ENCODE data around the gene HSP90AB1. TPM values are rescaled to one million over a fixed set of nuclear protein-coding genes. Genes with fewer than 3 reads are reported as not detected.

HSP90AB1 gene
- total RNA-seq, 1 donor from 2014 or later, result 1,214 TPM

DNA sequence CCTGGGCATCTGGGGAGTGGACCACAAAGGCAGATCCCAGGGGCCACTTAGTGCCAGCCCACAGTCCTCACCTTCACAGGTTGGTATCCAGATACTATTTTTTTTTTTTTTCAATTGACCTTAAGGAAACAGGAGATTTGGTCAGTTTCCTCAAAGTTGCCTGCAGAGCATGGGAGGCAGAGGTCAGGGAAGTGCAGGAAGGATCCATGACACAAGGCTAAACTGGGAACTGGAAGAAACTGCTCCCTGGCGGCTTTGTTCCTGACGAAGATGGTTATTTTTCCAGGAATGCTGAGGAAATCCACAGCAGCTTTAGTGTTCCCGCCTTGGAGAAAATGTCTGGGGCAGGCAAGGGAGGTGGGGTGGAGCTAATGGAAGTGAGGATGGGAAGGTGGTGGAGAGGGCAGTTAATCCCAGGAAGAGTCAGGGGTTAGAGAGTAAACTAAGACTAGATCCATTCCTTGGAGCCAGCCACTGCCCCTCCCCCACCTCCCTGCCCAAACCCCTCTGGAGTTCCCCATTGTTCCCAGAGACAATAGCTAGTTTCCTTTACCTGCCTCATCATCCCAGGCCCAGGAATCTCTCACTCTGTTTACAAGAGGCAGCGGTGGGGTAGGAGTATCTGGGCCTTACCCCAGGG lies 44.4 kb upstream of the HSP90AB1 start:
- Mint-ChIP-seq H3K27ac (no peak overlapping the region), H3K36me3 (ENCODE audit: insufficient read depth) (no peaks in the 10 kb centered on the region), H3K4me1 (ENCODE audit: low read depth) (peaks cover 8% of the 10 kb centered on the region), H3K4me3 (ENCODE audit: low read depth) (no peak overlapping the region), H3K9me3 (ENCODE audit: low read depth) (no peaks in the 10 kb centered on the region), H3K27me3 (peaks cover 5% of the 10 kb centered on the region)
- DNase-seq (ENCODE audit: low spot score, unreplicated experiment), result no peak
- TF ChIP-seq, protein P1, sequence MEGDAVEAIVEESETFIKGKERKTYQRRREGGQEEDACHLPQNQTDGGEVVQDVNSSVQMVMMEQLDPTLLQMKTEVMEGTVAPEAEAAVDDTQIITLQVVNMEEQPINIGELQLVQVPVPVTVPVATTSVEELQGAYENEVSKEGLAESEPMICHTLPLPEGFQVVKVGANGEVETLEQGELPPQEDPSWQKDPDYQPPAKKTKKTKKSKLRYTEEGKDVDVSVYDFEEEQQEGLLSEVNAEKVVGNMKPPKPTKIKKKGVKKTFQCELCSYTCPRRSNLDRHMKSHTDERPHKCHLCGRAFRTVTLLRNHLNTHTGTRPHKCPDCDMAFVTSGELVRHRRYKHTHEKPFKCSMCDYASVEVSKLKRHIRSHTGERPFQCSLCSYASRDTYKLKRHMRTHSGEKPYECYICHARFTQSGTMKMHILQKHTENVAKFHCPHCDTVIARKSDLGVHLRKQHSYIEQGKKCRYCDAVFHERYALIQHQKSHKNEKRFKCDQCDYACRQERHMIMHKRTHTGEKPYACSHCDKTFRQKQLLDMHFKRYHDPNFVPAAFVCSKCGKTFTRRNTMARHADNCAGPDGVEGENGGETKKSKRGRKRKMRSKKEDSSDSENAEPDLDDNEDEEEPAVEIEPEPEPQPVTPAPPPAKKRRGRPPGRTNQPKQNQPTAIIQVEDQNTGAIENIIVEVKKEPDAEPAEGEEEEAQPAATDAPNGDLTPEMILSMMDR (IDR thresholded peaks at IDR 0.05; ENCODE audit: unreplicated experiment), result no peak

DNA sequence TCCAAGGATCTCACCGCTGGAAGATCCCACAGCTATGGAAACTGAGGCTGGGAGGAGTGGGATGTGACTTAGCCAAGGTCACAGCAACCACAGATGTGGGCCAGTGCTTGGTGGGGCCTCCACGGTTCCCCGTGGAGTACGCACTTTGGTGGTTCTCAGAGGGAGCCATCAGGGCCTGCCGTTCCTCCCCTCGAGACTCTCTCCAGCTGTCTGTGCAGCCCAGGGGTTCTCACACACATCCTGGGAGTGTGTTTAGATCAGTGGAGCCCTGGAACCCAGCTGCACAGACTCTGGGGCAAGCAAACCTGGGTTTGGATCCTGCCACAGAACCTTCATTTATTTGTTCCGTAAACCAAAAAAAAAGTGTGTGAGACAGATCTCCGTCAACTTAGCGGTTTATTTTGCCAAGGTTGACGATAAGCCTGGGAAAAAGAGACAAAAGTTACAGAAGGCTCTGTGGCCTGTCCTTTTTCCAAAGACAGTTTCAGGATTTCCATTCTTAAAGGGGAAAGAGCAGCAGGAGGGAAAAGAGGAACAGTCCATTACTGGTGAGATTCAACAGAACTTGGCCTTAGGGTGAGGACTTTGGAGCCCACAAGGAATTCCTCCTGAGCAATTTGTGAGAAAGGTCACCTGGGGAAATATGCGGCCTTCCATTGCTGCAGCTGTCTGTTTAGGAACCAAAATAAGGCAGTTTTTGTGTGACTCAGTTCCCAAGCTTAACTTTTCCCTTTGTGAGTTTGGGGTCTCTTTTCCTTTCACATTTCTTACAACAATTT lies 43.7 kb upstream of the HSP90AB1 start:
- H3K4me1 Mint-ChIP-seq (ENCODE audit: low read depth), result peaks cover 8% of the 10 kb centered on the region
- H3K27ac Mint-ChIP-seq, result no peak overlapping the region
- H3K9me3 Mint-ChIP-seq (ENCODE audit: low read depth), result no peaks in the 10 kb centered on the region
- no peaks in the 10 kb centered on the region for H3K36me3 Mint-ChIP-seq (ENCODE audit: insufficient read depth)
- H3K4me3 Mint-ChIP-seq (ENCODE audit: low read depth), result no peak overlapping the region
- no peak for DNase-seq (ENCODE audit: low spot score, unreplicated experiment)
- TF ChIP-seq, protein P1 (IDR thresholded peaks at IDR 0.05; ENCODE audit: unreplicated experiment), result no peak
- H3K27me3 Mint-ChIP-seq, result peaks cover 5% of the 10 kb centered on the region

DNA sequence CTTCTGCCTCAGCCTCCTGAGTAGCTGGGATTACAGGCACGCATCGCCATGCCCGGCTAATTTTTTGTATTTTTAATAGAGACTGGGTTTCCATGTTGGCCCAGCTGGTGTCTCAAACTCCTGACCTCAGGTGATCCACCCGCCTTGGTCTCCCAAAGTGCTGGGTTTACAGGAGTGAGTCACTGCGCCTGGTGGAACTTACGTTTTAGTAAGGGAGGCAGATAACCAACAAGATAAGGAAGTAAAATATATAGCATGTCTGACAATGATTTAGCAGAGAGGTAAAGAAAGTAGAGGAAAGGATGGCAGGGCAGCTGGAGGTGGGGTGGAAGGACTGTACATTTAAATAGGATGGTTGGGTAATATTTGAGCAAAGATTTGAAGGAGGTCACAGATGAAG lies 42.9 kb upstream of the HSP90AB1 start:
- TF ChIP-seq, protein P1 (IDR thresholded peaks at IDR 0.05; ENCODE audit: unreplicated experiment), result no peak
- Mint-ChIP-seq H3K27ac (no peak overlapping the region), H3K9me3 (ENCODE audit: low read depth) (no peaks in the 10 kb centered on the region), H3K4me3 (ENCODE audit: low read depth) (no peak overlapping the region), H3K36me3 (ENCODE audit: insufficient read depth) (no peaks in the 10 kb centered on the region), H3K4me1 (ENCODE audit: low read depth) (peaks cover 8% of the 10 kb centered on the region), H3K27me3 (peaks cover 11% of the 10 kb centered on the region)
- no peak for DNase-seq (ENCODE audit: low spot score, unreplicated experiment)

DNA sequence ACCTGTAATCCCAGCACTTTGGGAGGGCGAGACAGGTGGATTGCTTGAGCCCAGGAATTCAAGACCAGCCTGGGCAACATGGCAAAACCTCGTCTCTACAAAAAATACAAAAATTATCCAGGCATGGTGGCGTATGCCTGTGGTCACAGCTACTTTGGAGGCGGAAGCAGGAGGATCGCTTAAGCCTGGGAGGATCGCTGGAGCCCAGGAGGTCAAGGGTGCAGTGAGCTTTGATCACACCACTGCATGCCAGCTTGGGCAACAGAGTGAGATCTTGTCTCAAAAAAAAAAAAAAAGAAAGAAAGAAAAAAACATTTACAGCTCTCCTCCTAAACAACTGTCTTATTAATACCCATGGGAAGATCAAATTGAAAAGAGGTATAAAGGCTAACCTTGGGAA lies 38.9 kb upstream of the HSP90AB1 start:
- no peak overlapping the region for H3K27ac Mint-ChIP-seq
- H3K36me3 Mint-ChIP-seq (ENCODE audit: insufficient read depth), result no peaks in the 10 kb centered on the region
- no peak for DNase-seq (ENCODE audit: low spot score, unreplicated experiment)
- H3K9me3 Mint-ChIP-seq (ENCODE audit: low read depth), result no peaks in the 10 kb centered on the region
- no peak overlapping the region for H3K4me3 Mint-ChIP-seq (ENCODE audit: low read depth)
- H3K27me3 Mint-ChIP-seq, result peaks cover 11% of the 10 kb centered on the region
- TF ChIP-seq, protein P1 (IDR thresholded peaks at IDR 0.05; ENCODE audit: unreplicated experiment), result no peak
- peaks cover 7% of the 10 kb centered on the region for H3K4me1 Mint-ChIP-seq (ENCODE audit: low read depth)

DNA sequence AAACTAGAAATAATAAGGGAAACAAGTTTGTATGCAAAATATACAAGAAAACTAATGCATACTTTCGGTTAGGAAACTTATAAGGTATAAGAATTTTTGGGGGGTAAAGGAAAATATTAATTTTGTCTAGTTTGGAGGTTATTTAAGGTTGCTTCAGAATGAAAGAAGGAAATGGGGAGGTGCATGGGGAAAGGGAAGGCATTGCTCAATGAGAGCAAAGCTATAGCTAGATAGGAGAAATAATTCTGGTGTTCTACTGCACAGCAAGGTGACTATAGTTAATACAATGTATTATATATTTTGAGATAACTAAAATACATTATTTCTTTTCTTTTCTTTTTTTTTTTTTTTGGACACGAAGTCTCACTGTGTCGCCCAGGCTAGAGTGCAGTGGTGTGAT lies 35.6 kb upstream of the HSP90AB1 start:
- Mint-ChIP-seq H3K36me3 (ENCODE audit: insufficient read depth) (no peaks in the 10 kb centered on the region), H3K4me3 (ENCODE audit: low read depth) (no peak overlapping the region), H3K9me3 (ENCODE audit: low read depth) (no peaks in the 10 kb centered on the region), H3K27me3 (peaks cover 9% of the 10 kb centered on the region), H3K27ac (no peak overlapping the region), H3K4me1 (ENCODE audit: low read depth) (no peaks in the 10 kb centered on the region)
- DNase-seq (ENCODE audit: low spot score, unreplicated experiment), result no peak
- TF ChIP-seq, protein P1 (IDR thresholded peaks at IDR 0.05; ENCODE audit: unreplicated experiment), result no peak
